Fibroblast of lung (primary cell): ENCODE measurements around the gene GNAI1. TPM values are rescaled to one million over a fixed set of nuclear protein-coding genes. Genes with fewer than 3 reads are reported as not detected.
A peak's percentile ranks its signal among the peaks of the same experiment; 100 is the strongest.
"Not testable (repeated sequence)": the region's sequence is repeated elsewhere in the genome, so short reads cannot be mapped to it uniquely, and the experiment has no call there.

Experiments
- DNase-seq, 2 donors: peaks; one replicate each; pipeline versions ENCODE4 v3.0.0 to v3.0.0-alpha.2; 2010; ENCODE audit warnings: low read depth in 2 of 2
- H2AFZ ChIP-seq: 2 replicates; pipeline ENCODE4 v1.5.1; 2012; ENCODE audit warnings: low read length, control low read depth, inconsistent platforms
- H3K27ac ChIP-seq: 2 replicates; pipeline ENCODE4 v1.5.1; 2011; ENCODE audit warnings: low read length, control low read depth; ENCODE audit not compliant: insufficient read depth
- H3K27me3 ChIP-seq: 2 replicates; pipeline ENCODE4 v1.5.1; 2011; ENCODE audit warnings: mild to moderate bottlenecking, low read length; ENCODE audit not compliant: control insufficient read depth, insufficient read depth
- H3K36me3 ChIP-seq: 2 replicates; pipeline ENCODE4 v1.5.1; 2011; ENCODE audit warnings: low read length; ENCODE audit not compliant: control insufficient read depth, insufficient read depth
- H3K4me1 ChIP-seq: 2 replicates; pipeline ENCODE4 v1.5.1; 2011; ENCODE audit warnings: low read length; ENCODE audit not compliant: control insufficient read depth, insufficient read depth; ENCODE audit errors: extremely low read depth
- H3K4me2 ChIP-seq: 2 replicates; pipeline ENCODE4 v1.5.1; 2011; ENCODE audit warnings: low read length, control low read depth; ENCODE audit not compliant: insufficient read depth; ENCODE audit errors: extremely low read depth
- H3K4me3 ChIP-seq, 4 experiments: fragments of 200-600 bp in 1 of 4; sonication (generic) in 1 of 4; replicated peaks in 1 of 4; 2 replicates each; pipeline ENCODE4 v1.5.1; 2011 to 2016; ENCODE audit warnings: low read length in 4 of 4, low read depth in 3 of 4, mild to moderate bottlenecking in 3 of 4, control low read depth in 2 of 4, inconsistent platforms in 1 of 4, mixed read lengths in 1 of 4; ENCODE audit not compliant: insufficient read depth in 1 of 4; ENCODE audit errors: control extremely low read depth in 1 of 4
- H3K79me2 ChIP-seq: 2 replicates; pipeline ENCODE4 v1.5.1; 2012; ENCODE audit warnings: mild to moderate bottlenecking, low read length, inconsistent platforms; ENCODE audit not compliant: control insufficient read depth, insufficient read depth
- H3K9ac ChIP-seq: 2 replicates; pipeline ENCODE4 v1.5.1; 2011; ENCODE audit warnings: mild to moderate bottlenecking, low read length, control low read depth; ENCODE audit not compliant: insufficient read depth
- H3K9me3 ChIP-seq: 2 replicates; pipeline ENCODE4 v1.5.1; 2012; ENCODE audit warnings: low read depth, low read length; ENCODE audit not compliant: control insufficient read depth, insufficient read depth
- H4K20me1 ChIP-seq: 2 replicates; pipeline ENCODE4 v1.5.1; 2011; ENCODE audit warnings: low read length; ENCODE audit not compliant: control insufficient read depth, insufficient read depth; ENCODE audit errors: extremely low read depth
- EZH2 ChIP-seq: IDR thresholded peaks from 2 replicates; pipeline ENCODE4 v1.5.1; 2012; ENCODE audit warnings: low read length, control low read depth, mild to moderate bottlenecking; ENCODE audit errors: missing control alignments
- polyA plus RNA-seq, 2 donors: library from polyadenylated mRNA; depleted of rRNA in 1 of 2; stranded (reverse) in 1 of 2; unstranded in 1 of 2; fragments of >200 nt; gene quantifications; 2 replicates each; pipeline ENCODE4 v1.2.1, GENCODE V29; 2011 to 2012; ENCODE audit warnings: missing spikeins in 1 of 2
- total RNA-seq: library from RNA; depleted of rRNA; stranded (reverse); fragments of >200 nt; gene quantifications from 2 replicates; pipeline ENCODE4 v1.2.1, GENCODE V29; 2014
- TF ChIP-seq, protein P1 (sequence below), 2 donors: IDR thresholded peaks in 1 of 2; conservative IDR thresholded peaks in 1 of 2; 1 replicate in 1 of 2; 2 replicates in 1 of 2; pipeline ENCODE4 v1.5.1; 2011 to 2012; ENCODE audit warnings: low read length in 2 of 2, control low read depth in 1 of 2, inconsistent platforms in 1 of 2, low read depth in 1 of 2, mild to moderate bottlenecking in 1 of 2

The GNAI1 gene
- total and polyA plus RNA-seq, 2 donors (not counting 1 experiment from before 2014, with no cell fraction given): 68.9 to 81.8 TPM

DNA sequence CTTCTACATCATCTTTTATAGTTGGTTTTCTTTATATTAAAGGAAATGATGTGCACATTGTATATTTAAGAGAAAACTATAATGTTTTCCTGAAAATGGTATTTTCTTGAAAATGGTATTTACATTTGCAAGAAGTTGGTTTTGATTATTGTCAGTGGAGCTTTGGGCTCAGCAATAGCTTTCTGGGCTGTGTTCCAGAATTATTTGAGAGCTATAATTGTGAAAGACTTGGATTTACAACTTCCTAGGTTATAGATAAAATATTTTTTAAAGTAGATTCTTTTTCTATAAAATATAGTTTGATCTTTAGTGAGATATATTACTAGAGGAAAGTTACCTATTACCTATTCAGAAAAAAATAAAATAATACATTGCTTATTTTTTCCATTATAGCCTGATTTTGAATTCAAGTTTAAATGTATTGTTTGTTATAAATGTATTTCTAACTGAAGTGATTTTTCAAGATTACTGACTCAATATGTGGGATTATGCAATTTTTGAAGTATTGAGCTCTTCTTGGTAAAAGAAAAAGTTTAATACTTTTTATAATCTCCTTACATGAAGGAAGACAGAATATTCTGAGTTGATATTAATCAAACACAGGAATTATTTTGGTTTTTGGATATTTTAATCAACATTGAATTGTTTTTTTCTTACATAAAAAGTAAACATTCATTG lies 20.2 kb downstream of the GNAI1 start:
- no peak overlapping the region for H3K4me3 ChIP-seq
- DNase-seq: peak in 1 of 2 donors; percentile 87
- H4K20me1 ChIP-seq: peaks cover 2% of the 10 kb centered on the region
- H3K9me3 ChIP-seq: no peaks in the 10 kb centered on the region
- H3K9ac ChIP-seq: no peak overlapping the region
- H3K79me2 ChIP-seq: peaks cover 84% of the 10 kb centered on the region
- no peak overlapping the region for H2AFZ ChIP-seq
- H3K4me2 ChIP-seq: peak overlapping the region; percentile 26
- H3K4me1 ChIP-seq: peaks cover 31% of the 10 kb centered on the region
- H3K36me3 ChIP-seq: no peaks in the 10 kb centered on the region
- no peak overlapping the region for H3K27ac ChIP-seq
- TF ChIP-seq, protein P1, sequence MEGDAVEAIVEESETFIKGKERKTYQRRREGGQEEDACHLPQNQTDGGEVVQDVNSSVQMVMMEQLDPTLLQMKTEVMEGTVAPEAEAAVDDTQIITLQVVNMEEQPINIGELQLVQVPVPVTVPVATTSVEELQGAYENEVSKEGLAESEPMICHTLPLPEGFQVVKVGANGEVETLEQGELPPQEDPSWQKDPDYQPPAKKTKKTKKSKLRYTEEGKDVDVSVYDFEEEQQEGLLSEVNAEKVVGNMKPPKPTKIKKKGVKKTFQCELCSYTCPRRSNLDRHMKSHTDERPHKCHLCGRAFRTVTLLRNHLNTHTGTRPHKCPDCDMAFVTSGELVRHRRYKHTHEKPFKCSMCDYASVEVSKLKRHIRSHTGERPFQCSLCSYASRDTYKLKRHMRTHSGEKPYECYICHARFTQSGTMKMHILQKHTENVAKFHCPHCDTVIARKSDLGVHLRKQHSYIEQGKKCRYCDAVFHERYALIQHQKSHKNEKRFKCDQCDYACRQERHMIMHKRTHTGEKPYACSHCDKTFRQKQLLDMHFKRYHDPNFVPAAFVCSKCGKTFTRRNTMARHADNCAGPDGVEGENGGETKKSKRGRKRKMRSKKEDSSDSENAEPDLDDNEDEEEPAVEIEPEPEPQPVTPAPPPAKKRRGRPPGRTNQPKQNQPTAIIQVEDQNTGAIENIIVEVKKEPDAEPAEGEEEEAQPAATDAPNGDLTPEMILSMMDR (conservative IDR thresholded peaks at IDR 0.05 in 1 of 2, IDR thresholded peaks at IDR 0.05 in 1 of 2; ENCODE audit: low read depth in 1 of 2, low read length in 2 of 2): no peak
- TF ChIP-seq EZH2: no peak
- H3K27me3 ChIP-seq: no peaks in the 10 kb centered on the region

DNA sequence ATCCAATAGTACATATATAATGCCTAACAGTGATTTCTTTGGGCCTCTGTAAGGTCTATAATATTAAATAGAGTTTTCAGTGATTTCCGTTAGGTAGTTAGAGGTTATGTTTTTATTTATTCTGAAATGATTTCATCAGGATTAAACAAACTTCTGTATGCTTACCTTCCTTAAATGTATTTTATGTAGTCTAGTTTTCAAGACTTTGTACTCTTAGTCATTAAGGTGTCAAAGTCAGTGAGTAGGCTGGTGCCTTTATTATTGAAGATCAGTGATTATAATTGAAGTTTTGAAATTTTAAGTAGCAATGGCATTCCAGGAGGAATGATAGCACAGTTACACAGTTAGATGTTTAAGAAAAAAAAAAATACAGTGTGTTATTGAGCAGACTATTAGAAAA lies 20.7 kb downstream of the GNAI1 start:
- H3K9ac ChIP-seq: no peak overlapping the region
- H3K4me2 ChIP-seq: no peak overlapping the region
- no peak for DNase-seq
- H3K4me1 ChIP-seq: peaks cover 30% of the 10 kb centered on the region
- H3K36me3 ChIP-seq: no peaks in the 10 kb centered on the region
- H3K4me3 ChIP-seq: no peak overlapping the region
- no peak overlapping the region for H3K27ac ChIP-seq
- H3K79me2 ChIP-seq: peaks cover 83% of the 10 kb centered on the region
- peaks cover 2% of the 10 kb centered on the region for H4K20me1 ChIP-seq
- TF ChIP-seq, protein P1 (conservative IDR thresholded peaks at IDR 0.05 in 1 of 2, IDR thresholded peaks at IDR 0.05 in 1 of 2; ENCODE audit: low read depth in 1 of 2, low read length in 2 of 2): no peak
- no peak for TF ChIP-seq EZH2
- H2AFZ ChIP-seq: no peak overlapping the region
- H3K27me3 ChIP-seq: no peaks in the 10 kb centered on the region
- no peaks in the 10 kb centered on the region for H3K9me3 ChIP-seq

DNA sequence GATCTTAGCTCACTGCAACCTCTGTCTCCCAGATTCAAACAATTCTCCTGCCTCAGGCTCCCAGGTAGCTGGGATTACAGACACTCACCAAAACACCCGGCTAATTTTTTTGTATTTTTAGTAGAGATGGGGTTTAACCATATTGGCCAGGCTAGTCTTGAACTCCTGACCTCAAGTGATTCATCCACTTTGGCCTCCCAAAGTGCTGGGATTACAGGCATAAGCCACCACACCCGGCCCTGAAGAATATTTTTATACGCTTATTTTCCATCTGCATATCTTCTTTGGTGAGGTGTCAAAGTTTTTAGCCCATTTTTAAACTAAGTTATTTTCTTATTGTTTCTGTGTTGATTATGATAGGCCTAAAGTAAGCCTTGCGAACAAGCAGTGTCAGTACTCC lies 23.1 kb downstream of the GNAI1 start:
- not testable (repeated sequence) for H3K36me3 ChIP-seq, H3K4me2 ChIP-seq, H3K27ac ChIP-seq, DNase-seq, H3K4me3 ChIP-seq, H3K9ac ChIP-seq, H2AFZ ChIP-seq, H4K20me1 ChIP-seq, H3K27me3 ChIP-seq, H3K9me3 ChIP-seq
- Histone ChIP-seq H3K79me2 (peaks cover 80% of the 10 kb centered on the region), H3K4me1 (peaks cover 17% of the 10 kb centered on the region)
